ENCODE results near the gene SRRT. TPM values are rescaled to one million over a fixed set of nuclear protein-coding genes. Genes with fewer than 3 reads are reported as not detected.
"Not testable (repeated sequence)": the region's sequence is repeated elsewhere in the genome, so short reads cannot be mapped to it uniquely, and the experiment has no call there.

SRRT gene
- total and polyA plus RNA-seq, 2 of the 4 experiments (the other 2 are of a cell fraction): 41.4 to 93.5 TPM

GRCh38 chr7:100854146-100854895, 20.6 kb upstream of the SRRT start (continued):
- TF ChIP-seq MAFK (IDR thresholded peaks at IDR 0.05; ENCODE audit: low read depth, low read length): no peak

- H3K23ac ChIP-seq (ENCODE audit: low read depth, low read length); H2BK20ac ChIP-seq (ENCODE audit: low read depth, low read length); H3K27ac ChIP-seq (ENCODE audit: insufficient read depth, low read length); H3K14ac ChIP-seq (replicated peaks; ENCODE audit: low read depth, low read length); H4K91ac ChIP-seq (ENCODE audit: insufficient read depth, low read depth, low read length); H4K8ac ChIP-seq (ENCODE audit: low read depth in 2 of 2, low read length in 2 of 2); BruUV-seq (replicated peaks); H3K9me3 ChIP-seq (ENCODE audit: control insufficient read depth, insufficient read depth, low read length); H2BK120ac ChIP-seq (ENCODE audit: low read depth, low read length); H3K4ac ChIP-seq (ENCODE audit: low read depth, low read length); H4K20me1 ChIP-seq (ENCODE audit: insufficient read depth, low read length); H2AFZ ChIP-seq (replicated peaks; ENCODE audit: low read length, poor library complexity); H3K4me1 ChIP-seq (ENCODE audit: control insufficient read depth, insufficient read depth, low read length); H2BK5ac ChIP-seq (ENCODE audit: low read depth, low read length, poor library complexity, severe bottlenecking); H4K5ac ChIP-seq (ENCODE audit: low read depth, low read length); CTCF ChIA-PET; H2AK9ac ChIP-seq (replicated peaks; ENCODE audit: low read depth, low read length, poor library complexity); H3K9ac ChIP-seq (ENCODE audit: low read depth, low read length); H3K4me2 ChIP-seq (ENCODE audit: low read depth, low read length); H3K18ac ChIP-seq (ENCODE audit: low read depth, low read length); ATAC-seq (ENCODE audit: low read depth); H3K9me1 ChIP-seq (ENCODE audit: insufficient read depth, low read length); H2BK15ac ChIP-seq (ENCODE audit: low read depth, low read length); H2AK5ac ChIP-seq (ENCODE audit: low read depth, low read length); H3K4me3 ChIP-seq (ENCODE audit: insufficient read depth, low read depth, low read length); H3K56ac ChIP-seq (ENCODE audit: extremely low read depth, insufficient read depth, low read length); dilution Hi-C loops (cut with HindIII; ENCODE audit: low sequenced_read_pairs, unreplicated experiment); H3K27me3 ChIP-seq (ENCODE audit: control insufficient read depth, insufficient read depth, low read length); DNase-seq: not testable (repeated sequence)
- intact Hi-C loops (cut with micrococcal nuclease): loop anchor here (5.0 kb wide), 2 partner anchors 53 to 243 kb away; partner anchors contain the start of gene MOSPD3
- Histone ChIP-seq H3K36me3 (ENCODE audit: control insufficient read depth, insufficient read depth, low read length) (peaks cover 11% of the 10 kb centered on the region; the same call in 1 of the 2 replicates), H3K79me1 (ENCODE audit: low read depth in 1 of 2, low read length in 2 of 2) (peaks cover 8 to 17% of the 10 kb centered on the region in 2 experiments)
- POLR2A ChIA-PET (ENCODE audit: unreplicated experiment): interaction anchor here (0.6 kb wide), 1 partner anchor 304 kb away, joined by 4 read pairs; no protein-coding TSS in a partner anchor
- in situ Hi-C loops (cut with MboI; ENCODE audit: low sequenced_read_pairs): loop anchor here (5.0 to 25.0 kb wide), 3 partner anchors 148 to 393 kb away; partner anchors contain the start of genes FBXO24, LRCH4, POP7 and SPACDR
- no CpG with 5 or more reads among the region's 9 CpGs for WGBS, 2 experiments (ENCODE audit: extremely low coverage in 2 of 2, insufficient read length in 1 of 2)
These were observed 20.0 kb upstream of the SRRT start for GRCh38 chr7:100854899-100855298.
